Pancreas (tissue), 10 donors: Measurements from ENCODE around the gene GON4L. TPM values are rescaled to one million over a fixed set of nuclear protein-coding genes. Genes with fewer than 3 reads are reported as not detected.

Experiments
- ATAC-seq, 4 donors: fragments of 200-7000 bp; cut with Tn5 transposase; one replicate each; pipeline versions ENCODE4 v1.8.0 to v1.9.1; 2020; ENCODE audit warnings: mild to moderate bottlenecking in 4 of 4, moderate library complexity in 4 of 4
- DNase-seq, 6 donors: peaks; one replicate each; pipeline ENCODE4 v3.0.0-alpha.2; 2020
- FAIRE-seq: peaks from 2 replicates; lab custom pipeline; 2012; peaks lifted over from hg19 to GRCh38; lab: Jason Lieb, UNC
- H3K27ac ChIP-seq, 4 donors: fragments of 200-600 bp; sonication (generic); 1 replicate in 3 of 4; 2 replicates in 1 of 4; pipeline versions ENCODE4 v1.5.0 to v1.8.0; 2020
- H3K27me3 ChIP-seq, 4 donors: fragments of 200-600 bp; one replicate each; pipeline ENCODE4 v1.8.0; 2021
- H3K36me3 ChIP-seq, 3 donors: fragments of 200-600 bp; sonication (generic) in 1 of 3; one replicate each; pipeline versions ENCODE4 v1.5.0 to v1.8.0; 2020 to 2021
- H3K4me1 ChIP-seq, 3 donors: fragments of 200-600 bp; one replicate each; pipeline ENCODE4 v1.8.0; 2021
- H3K4me3 ChIP-seq, 4 donors: fragments of 200-600 bp; sonication (generic) in 2 of 4; one replicate each; pipeline versions ENCODE4 v1.5.0 to v1.8.0; 2020 to 2021
- H3K9me3 ChIP-seq, 4 donors: fragments of 200-600 bp; one replicate each; pipeline ENCODE4 v1.8.0; 2021
- WGBS, 2 donors: extraction: QIAGEN DNeasy Blood & Tissue Kit; methylation state at CpG; one replicate each; pipeline ENCODE4 v1.1.7; 2013; 5-methylcytosine and 5-hydroxymethylcytosine counted together
- intact Hi-C, 3 donors: fragments of 100-400 bp; cut with DNase I; formaldehyde crosslinking; loops; one replicate each; pipeline versions ENCODE4 v1.11.1 to v1.14.2; 2022
- polyA plus RNA-seq, 2 donors: library from polyadenylated mRNA; stranded (reverse); fragments of 200-250 nt; gene quantifications; one replicate each; pipeline ENCODE4 v1.2.3, GENCODE V29; 2013
- total RNA-seq, 6 donors: library from RNA; stranded (reverse); fragmentation: NEBNext Ultra II Directional in 4 of 6; extraction: Animal tissue kit (Norgen Biotek cat#: 25700) in 4 of 6; gene quantifications; one replicate each; pipeline versions ENCODE4 v1.2.1 to v1.2.4, GENCODE V29; 2021 to 2023
- TF ChIP-seq, protein P1 (sequence below), 4 donors: fragments of 200-600 bp; sonication (generic) in 3 of 4; IDR thresholded peaks; one replicate each; pipeline versions ENCODE4 v1.5.0 to v1.8.0; 2021; ENCODE audit warnings: antibody characterized with exemption in 4 of 4
- donor health status: healthy with polysubstance abuse.
- donor health status: DM: no; HTN: no; CAD: no; lungs with moderate emphysema.
- donor health status: DM: no; HTN: no; CAD: no.
- donor health status: control.
- donor health status: control.
- donor health status: Bipolar disorder and iron deficiency.
- donor health status: DM: yes; HTN: yes; CAD: no.
- donor health status: DM: no; HTN: no; CAD: no.
- donor health status: DM: no; HTN: no; CAD: no.
- donor health status: DM: yes; HTN: yes; CAD: no.

GON4L gene
- total and polyA plus RNA-seq, 8 donors, result 18.5 to 32.3 (median 24.8) TPM

DNA sequence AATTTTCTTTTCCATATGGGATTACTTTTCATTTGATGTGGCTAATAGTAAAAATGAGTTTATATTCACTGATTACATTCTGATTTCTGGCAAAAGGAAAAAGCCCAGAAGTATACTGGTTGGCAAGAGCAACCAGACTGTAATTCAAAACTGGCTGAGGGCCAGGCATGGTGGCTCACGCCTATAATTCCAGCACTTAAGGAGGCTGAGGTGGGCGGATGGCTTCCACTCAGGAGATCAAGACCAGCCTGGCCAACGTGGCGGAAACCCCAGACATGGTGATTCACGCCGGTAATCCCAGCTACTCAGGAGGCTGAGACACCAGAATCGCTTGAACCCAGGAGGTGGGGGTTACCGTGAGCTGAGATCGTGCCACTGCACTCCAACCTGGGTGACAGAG lies 16.8 kb upstream of the GON4L start:
- no peaks in the 10 kb centered on the region for H3K4me1 ChIP-seq
- 71 to 75% methylated on average over 9 of the region's 9 CpGs for WGBS, 2 donors
- no peak overlapping the region for H3K4me3 ChIP-seq
- TF ChIP-seq, protein P1, sequence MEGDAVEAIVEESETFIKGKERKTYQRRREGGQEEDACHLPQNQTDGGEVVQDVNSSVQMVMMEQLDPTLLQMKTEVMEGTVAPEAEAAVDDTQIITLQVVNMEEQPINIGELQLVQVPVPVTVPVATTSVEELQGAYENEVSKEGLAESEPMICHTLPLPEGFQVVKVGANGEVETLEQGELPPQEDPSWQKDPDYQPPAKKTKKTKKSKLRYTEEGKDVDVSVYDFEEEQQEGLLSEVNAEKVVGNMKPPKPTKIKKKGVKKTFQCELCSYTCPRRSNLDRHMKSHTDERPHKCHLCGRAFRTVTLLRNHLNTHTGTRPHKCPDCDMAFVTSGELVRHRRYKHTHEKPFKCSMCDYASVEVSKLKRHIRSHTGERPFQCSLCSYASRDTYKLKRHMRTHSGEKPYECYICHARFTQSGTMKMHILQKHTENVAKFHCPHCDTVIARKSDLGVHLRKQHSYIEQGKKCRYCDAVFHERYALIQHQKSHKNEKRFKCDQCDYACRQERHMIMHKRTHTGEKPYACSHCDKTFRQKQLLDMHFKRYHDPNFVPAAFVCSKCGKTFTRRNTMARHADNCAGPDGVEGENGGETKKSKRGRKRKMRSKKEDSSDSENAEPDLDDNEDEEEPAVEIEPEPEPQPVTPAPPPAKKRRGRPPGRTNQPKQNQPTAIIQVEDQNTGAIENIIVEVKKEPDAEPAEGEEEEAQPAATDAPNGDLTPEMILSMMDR (IDR thresholded peaks at IDR 0.05), result no peak
- no peaks in the 10 kb centered on the region for H3K36me3 ChIP-seq
- DNase-seq (no peak), ATAC-seq (no peak), FAIRE-seq (no peak)
- no peaks in the 10 kb centered on the region for H3K27me3 ChIP-seq
- H3K9me3 ChIP-seq, result no peaks in the 10 kb centered on the region
- intact Hi-C loops, result no loop called here
- H3K27ac ChIP-seq, result no peak overlapping the region

DNA sequence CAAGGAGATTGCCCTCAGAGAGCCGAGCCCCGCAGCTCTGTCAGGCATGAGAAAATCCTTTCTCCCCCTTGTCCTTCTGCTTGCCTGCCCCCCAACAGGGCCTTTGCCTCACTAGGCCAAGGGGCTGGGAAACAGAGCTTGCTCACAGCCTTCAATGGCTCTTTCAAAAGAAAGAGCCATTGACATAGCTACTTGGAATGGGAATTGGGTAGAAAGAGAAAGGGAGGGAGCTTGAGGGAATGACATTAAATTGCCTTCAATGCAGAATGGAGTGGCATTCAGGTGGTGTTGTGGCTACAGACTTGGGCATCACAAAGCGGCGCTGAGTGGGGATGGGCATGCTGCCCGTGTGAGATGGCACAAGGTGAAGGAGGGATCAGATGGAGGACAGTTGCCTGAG lies 15.5 kb upstream of the GON4L start:
- 83 to 95% methylated on average over 5 of the region's 5 CpGs for WGBS, 2 donors
- no peak overlapping the region for H3K4me3 ChIP-seq
- no peak overlapping the region for H3K27ac ChIP-seq
- H3K4me1 ChIP-seq, result no peaks in the 10 kb centered on the region
- no peaks in the 10 kb centered on the region for H3K27me3 ChIP-seq
- intact Hi-C loops, result no loop called here
- no peak for ATAC-seq
- H3K36me3 ChIP-seq, result no peaks in the 10 kb centered on the region
- no peak for DNase-seq
- TF ChIP-seq, protein P1 (IDR thresholded peaks at IDR 0.05), result no peak
- no peaks in the 10 kb centered on the region for H3K9me3 ChIP-seq
- FAIRE-seq, result no peak

GRCh38 chr1:155871390-155871789 lies 14.4 kb upstream of the GON4L start:
- Histone ChIP-seq H3K4me1 (no peaks in the 10 kb centered on the region), H3K9me3 (no peaks in the 10 kb centered on the region), H3K27ac (no peak overlapping the region), H3K36me3 (no peaks in the 10 kb centered on the region), H3K4me3 (no peak overlapping the region), H3K27me3 (no peaks in the 10 kb centered on the region)
- ATAC-seq, result peak in 3 of 4 donors; percentile 32 to 55 (median 40)
- TF ChIP-seq, protein P1 (IDR thresholded peaks at IDR 0.05), result no peak
- intact Hi-C loops, result no loop called here
- peak; percentile 18 to 68 (median 41) for DNase-seq
- FAIRE-seq, result no peak
- WGBS, 2 donors, result 38 to 67% methylated on average over 1 of the region's 1 CpG

- FAIRE-seq (no peak), DNase-seq (no peak), ATAC-seq (no peak)
- no peak overlapping the region for H3K4me3 ChIP-seq
- H3K27ac ChIP-seq, result no peak overlapping the region
- no peaks in the 10 kb centered on the region for H3K9me3 ChIP-seq
- no peaks in the 10 kb centered on the region for H3K27me3 ChIP-seq
- 80 to 87% methylated on average over 8 of the region's 8 CpGs for WGBS, 2 donors
- TF ChIP-seq, protein P1 (IDR thresholded peaks at IDR 0.05), result no peak
- H3K4me1 ChIP-seq, result no peaks in the 10 kb centered on the region
- intact Hi-C loops, result no loop called here
- no peaks in the 10 kb centered on the region for H3K36me3 ChIP-seq
These were observed 10.8 kb upstream of the GON4L start for GRCh38 chr1:155867766-155868165.

GRCh38 chr1:155864393-155864792 lies 7.4 kb upstream of the GON4L start:
- Histone ChIP-seq H3K27ac (no peak overlapping the region), H3K36me3 (no peaks in the 10 kb centered on the region), H3K4me3 (no peak overlapping the region), H3K27me3 (no peaks in the 10 kb centered on the region), H3K9me3 (no peaks in the 10 kb centered on the region), H3K4me1 (no peaks in the 10 kb centered on the region)
- ATAC-seq (no peak), DNase-seq (no peak), FAIRE-seq (no peak)
- TF ChIP-seq, protein P1 (IDR thresholded peaks at IDR 0.05), result no peak
- intact Hi-C loops, result no loop called here
